GM12878 (cell line): ENCODE measurements around the gene LYPD8.

Experiments used
- ATF7 ChIP-seq: fragments of 450-650 bp; IDR thresholded peaks from 2 replicates; pipeline ENCODE4 v1.6.1; 2016; ENCODE audit warnings: low read depth, mild to moderate bottlenecking
- EZH2 ChIP-seq: IDR thresholded peaks from 2 replicates; pipeline ENCODE4 v1.6.1; 2012; ENCODE audit warnings: low read depth, mild to moderate bottlenecking, control low read depth, inconsistent platforms, low read length, borderline replicate concordance; ENCODE audit not compliant: control insufficient read depth
- FOXM1 ChIP-seq: IDR thresholded peaks from 2 replicates; pipeline ENCODE4 v1.6.1; 2012; ENCODE audit warnings: low read depth, mild to moderate bottlenecking, inconsistent platforms, low read length, moderate library complexity
- JUND ChIP-seq: IDR thresholded peaks from 2 replicates; pipeline ENCODE4 v1.6.1; 2012; ENCODE audit warnings: low read depth, mild to moderate bottlenecking, low read length, improper control_type of control experiment, moderate library complexity
- MTA3 ChIP-seq: IDR thresholded peaks from 2 replicates; pipeline ENCODE4 v1.6.1; 2012; ENCODE audit warnings: low read length, inconsistent platforms, borderline replicate concordance
- NR2C2 ChIP-seq: IDR thresholded peaks from 2 replicates; pipeline ENCODE4 v1.6.1; 2011; ENCODE audit warnings: borderline replicate concordance, low read depth; ENCODE audit not compliant: control insufficient read depth, insufficient read length
- POLR2A ChIP-seq: IDR thresholded peaks from 2 replicates; pipeline ENCODE4 v1.6.1; 2011; ENCODE audit warnings: low read depth, mild to moderate bottlenecking, low read length
- POLR2AphosphoS2 ChIP-seq: IDR thresholded peaks from 2 replicates; pipeline ENCODE4 v1.6.1; 2011; ENCODE audit warnings: low read depth, mild to moderate bottlenecking, low read length, improper control_type of control experiment, moderate library complexity
- POLR2AphosphoS5 ChIP-seq: IDR thresholded peaks from 2 replicates; pipeline ENCODE4 v1.6.1; 2011; ENCODE audit warnings: mild to moderate bottlenecking, low read length, inconsistent platforms
- RELA ChIP-seq: fragments of 450-650 bp; IDR thresholded peaks from 2 replicates; pipeline ENCODE4 v1.8.0; 2014; ENCODE audit warnings: borderline replicate concordance; ENCODE audit not compliant: partially characterized antibody
- STAT1 ChIP-seq: fragments of 450-650 bp; conservative IDR thresholded peaks from 2 replicates; pipeline ENCODE4 v1.6.1; 2014; ENCODE audit warnings: antibody characterized with exemption, mild to moderate bottlenecking
- TF ChIP-seq, protein P1 (sequence below), 3 experiments: IDR thresholded peaks in 2 of 3; conservative IDR thresholded peaks in 1 of 3; 2 replicates each; pipeline ENCODE4 v1.5.1; 2011; ENCODE audit warnings: low read depth in 3 of 3, low read length in 3 of 3, mild to moderate bottlenecking in 3 of 3, control low read depth in 2 of 3, moderate library complexity in 2 of 3, inconsistent platforms in 1 of 3, mixed read lengths in 1 of 3; ENCODE audit not compliant: control insufficient read depth in 2 of 3, insufficient read depth in 1 of 3; ENCODE audit errors: extremely low read depth in 1 of 3

DNA sequence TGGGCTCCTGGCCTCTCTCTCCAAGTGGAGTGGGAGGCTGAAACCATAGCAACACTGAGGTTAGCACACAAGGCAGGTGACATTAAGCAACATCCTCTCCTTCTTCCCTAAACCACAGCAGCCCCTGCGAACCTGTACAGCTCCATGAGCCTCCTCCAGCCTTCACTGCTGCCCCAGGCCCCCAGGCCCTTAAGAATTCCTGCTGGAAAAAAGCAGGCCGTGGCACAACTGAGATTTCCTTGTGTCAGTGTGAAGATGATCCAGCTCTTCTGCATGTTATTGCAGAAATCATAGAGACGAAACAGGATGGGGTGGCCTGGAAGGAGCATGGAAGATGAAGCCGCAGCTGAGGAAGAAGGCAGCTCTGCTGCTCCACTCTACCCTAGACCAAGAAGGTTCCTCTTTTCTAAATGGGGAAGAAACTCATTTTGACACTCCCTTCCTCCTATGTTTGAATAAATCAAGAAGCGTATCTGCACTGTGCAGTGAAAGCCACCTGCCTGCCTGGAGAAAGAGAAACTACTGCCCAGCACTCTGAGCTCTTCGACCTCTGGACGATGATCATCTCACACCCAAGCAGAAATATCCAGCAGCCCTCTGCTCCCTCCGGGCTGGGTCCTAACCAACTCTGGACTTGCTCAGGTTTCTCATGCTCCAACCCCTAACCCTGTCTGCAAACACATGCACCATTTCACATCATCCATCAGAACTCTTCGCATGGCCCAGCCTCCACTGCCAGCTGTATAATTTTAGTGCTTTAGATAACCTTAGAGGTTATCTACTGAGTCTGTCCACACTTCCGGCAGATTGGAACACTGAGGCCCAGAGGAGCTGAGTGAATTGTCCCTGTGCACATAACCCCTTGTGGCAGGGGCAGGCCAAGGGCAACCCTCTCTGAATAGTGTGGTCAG, 49.5 kb upstream of the LYPD8 start:
- TF ChIP-seq POLR2AphosphoS2 (no peak), MTA3 (no peak), ATF7 (no peak), EZH2 (no peak), RELA (no peak), POLR2AphosphoS5 (peak; percentile 34; the same call in 1 of the 2 replicates), FOXM1 (0 out of 2 replicates have a peak, but pooled peaks have one; percentile 38), POLR2A (no peak; the same call in 1 of the 2 replicates), NR2C2 (no peak), STAT1 (no peak), JUND (no peak)
- TF ChIP-seq, protein P1, sequence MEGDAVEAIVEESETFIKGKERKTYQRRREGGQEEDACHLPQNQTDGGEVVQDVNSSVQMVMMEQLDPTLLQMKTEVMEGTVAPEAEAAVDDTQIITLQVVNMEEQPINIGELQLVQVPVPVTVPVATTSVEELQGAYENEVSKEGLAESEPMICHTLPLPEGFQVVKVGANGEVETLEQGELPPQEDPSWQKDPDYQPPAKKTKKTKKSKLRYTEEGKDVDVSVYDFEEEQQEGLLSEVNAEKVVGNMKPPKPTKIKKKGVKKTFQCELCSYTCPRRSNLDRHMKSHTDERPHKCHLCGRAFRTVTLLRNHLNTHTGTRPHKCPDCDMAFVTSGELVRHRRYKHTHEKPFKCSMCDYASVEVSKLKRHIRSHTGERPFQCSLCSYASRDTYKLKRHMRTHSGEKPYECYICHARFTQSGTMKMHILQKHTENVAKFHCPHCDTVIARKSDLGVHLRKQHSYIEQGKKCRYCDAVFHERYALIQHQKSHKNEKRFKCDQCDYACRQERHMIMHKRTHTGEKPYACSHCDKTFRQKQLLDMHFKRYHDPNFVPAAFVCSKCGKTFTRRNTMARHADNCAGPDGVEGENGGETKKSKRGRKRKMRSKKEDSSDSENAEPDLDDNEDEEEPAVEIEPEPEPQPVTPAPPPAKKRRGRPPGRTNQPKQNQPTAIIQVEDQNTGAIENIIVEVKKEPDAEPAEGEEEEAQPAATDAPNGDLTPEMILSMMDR (IDR thresholded peaks at IDR 0.05 in 2 of 3, conservative IDR thresholded peaks at IDR 0.05 in 1 of 3; ENCODE audit: control insufficient read depth in 2 of 3, extremely low read depth in 1 of 3, insufficient read depth in 1 of 3, low read depth in 3 of 3, low read length in 3 of 3) = no peak
